ENCODE measurements around the gene AK4.
A peak's percentile ranks its signal among the peaks of the same experiment; 100 is the strongest.

The AK4 gene

DNA sequence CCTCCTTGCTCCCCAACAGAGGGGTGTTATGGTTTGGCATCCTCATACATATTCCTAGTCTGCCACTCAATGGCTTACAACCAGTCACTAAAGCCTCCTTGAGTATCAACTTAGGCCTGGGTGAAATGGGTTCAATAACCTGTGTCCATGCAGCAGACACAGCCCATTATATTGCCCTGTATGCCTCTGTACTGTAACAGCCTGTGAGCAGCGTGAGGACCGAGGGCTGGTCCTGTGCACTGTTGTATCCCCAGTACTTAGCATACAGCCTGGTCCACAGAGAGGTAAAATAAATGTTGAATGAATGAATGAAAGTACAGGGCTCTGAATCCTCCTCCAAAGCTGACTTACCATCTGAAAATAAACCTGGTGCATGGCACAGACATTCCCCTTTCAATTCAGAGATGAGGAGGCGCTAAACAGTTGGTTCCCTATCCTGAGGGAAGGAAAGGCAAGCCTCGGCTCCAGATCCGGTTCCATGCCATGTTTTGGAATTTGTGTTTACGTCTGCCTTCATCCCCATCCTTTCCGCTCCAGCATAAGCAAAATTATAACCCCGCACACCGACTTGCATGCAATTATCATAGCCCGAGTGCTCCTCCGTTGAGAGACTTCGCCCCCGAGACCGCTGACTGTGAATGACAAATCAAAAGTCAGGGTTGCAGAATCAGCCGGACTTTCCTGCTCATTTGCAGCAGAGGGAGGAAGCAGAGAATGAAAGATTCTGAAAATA is 116.4 kb downstream of the AK4 start:
- TF ChIP-seq EZH2phosphoT487 (conservative IDR thresholded peaks at IDR 0.05; ENCODE audit: low read length), result no peak
- TF ChIP-seq, protein P1, sequence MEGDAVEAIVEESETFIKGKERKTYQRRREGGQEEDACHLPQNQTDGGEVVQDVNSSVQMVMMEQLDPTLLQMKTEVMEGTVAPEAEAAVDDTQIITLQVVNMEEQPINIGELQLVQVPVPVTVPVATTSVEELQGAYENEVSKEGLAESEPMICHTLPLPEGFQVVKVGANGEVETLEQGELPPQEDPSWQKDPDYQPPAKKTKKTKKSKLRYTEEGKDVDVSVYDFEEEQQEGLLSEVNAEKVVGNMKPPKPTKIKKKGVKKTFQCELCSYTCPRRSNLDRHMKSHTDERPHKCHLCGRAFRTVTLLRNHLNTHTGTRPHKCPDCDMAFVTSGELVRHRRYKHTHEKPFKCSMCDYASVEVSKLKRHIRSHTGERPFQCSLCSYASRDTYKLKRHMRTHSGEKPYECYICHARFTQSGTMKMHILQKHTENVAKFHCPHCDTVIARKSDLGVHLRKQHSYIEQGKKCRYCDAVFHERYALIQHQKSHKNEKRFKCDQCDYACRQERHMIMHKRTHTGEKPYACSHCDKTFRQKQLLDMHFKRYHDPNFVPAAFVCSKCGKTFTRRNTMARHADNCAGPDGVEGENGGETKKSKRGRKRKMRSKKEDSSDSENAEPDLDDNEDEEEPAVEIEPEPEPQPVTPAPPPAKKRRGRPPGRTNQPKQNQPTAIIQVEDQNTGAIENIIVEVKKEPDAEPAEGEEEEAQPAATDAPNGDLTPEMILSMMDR (IDR thresholded peaks at IDR 0.05; ENCODE audit: insufficient read depth, low read length, poor library complexity, severe bottlenecking), result no peak
- no peak overlapping the region for H2AFZ ChIP-seq (ENCODE audit: low read depth, low read length, severe bottlenecking)

DNA sequence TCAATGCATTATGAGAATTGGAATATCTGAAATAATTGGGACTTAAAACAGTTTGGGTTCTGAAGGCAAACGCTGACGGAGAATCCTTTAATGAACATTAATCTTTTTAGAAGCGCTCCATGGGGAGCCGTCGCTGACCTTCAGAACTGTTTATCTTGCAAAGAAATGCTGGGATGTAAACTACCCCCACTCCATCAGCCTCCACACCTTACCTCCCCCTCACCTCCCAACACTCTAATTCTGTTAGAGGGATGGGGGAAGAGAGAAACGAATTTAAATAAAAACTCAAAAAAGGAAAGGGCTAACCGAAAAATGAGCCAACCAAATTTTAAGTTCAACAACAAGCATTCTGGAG is 117.3 kb downstream of the AK4 start:
- H3K27ac ChIP-seq (ENCODE audit: low read depth, low read length), result no peak overlapping the region

More for the DNA sequence above, 116.4 kb downstream of the AK4 start:
- Histone ChIP-seq H3K4me3 (ENCODE audit: insufficient read depth, low read length, poor library complexity, severe bottlenecking) (no peak overlapping the region), H3K4me2 (ENCODE audit: low read depth, low read length, poor library complexity, severe bottlenecking) (no peak overlapping the region), H4K20me1 (ENCODE audit: low read depth, low read length) (no peaks in the 10 kb centered on the region), H3K9me2 (replicated peaks; ENCODE audit: insufficient read depth, low read length) (no peaks in the 10 kb centered on the region), H3K27me3 (ENCODE audit: low read length) (no peaks in the 10 kb centered on the region), H3K27ac (ENCODE audit: low read depth, low read length) (no peak overlapping the region), H3K9ac (ENCODE audit: low read length) (no peak overlapping the region), H3F3A (ENCODE audit: insufficient read depth) (no peaks in the 10 kb centered on the region), H3K36me3 (ENCODE audit: low read length) (no peaks in the 10 kb centered on the region), H3K79me2 (ENCODE audit: insufficient read depth, low read length) (no peaks in the 10 kb centered on the region), H3K9me3 (ENCODE audit: insufficient read depth, low read length) (no peaks in the 10 kb centered on the region)

DNA sequence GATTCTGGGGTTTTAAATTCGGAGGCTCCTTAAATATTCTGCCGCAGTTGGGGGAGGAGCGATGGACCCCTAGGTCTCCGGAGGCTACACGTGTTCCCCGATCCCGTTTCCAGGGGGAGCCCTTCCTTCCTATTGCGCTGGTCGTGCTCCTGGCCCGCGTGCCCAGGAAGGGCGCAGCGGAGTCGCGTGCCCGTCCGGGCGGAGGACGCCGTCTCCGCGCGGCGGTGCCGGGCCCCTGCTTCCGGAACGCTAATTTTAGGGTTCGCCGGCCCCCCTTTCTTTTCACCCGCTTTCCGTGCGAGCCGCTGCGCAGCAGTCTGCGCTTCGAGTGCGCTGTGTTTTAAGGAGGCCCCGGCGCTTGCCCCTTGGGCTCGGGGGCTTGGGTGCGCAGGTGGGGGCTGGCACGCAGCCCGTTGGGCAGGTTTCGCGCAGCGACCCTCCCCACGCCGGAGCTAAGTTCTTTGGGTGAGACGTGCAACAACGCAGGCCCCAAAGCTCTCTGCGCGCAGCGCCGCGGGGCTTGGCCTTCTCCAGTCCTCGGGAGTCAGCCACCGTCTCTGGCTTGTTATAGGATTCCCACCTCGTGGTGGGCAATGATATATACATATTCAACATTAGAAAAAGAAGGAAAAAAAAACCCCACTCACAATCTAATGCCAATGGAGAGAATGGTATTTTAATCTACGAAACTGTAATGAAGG is 117.8 kb downstream of the AK4 start:
- no peaks in the 10 kb centered on the region for H3K27me3 ChIP-seq (ENCODE audit: low read length)
- no peak for TF ChIP-seq EZH2phosphoT487 (conservative IDR thresholded peaks at IDR 0.05; ENCODE audit: low read length)
- TF ChIP-seq, protein P1 (IDR thresholded peaks at IDR 0.05; ENCODE audit: insufficient read depth, low read length, poor library complexity, severe bottlenecking), result no peak
- no peak overlapping the region for H3K27ac ChIP-seq (ENCODE audit: low read depth, low read length)
- no peak overlapping the region for H3K4me3 ChIP-seq (ENCODE audit: insufficient read depth, low read length, poor library complexity, severe bottlenecking)
- H4K20me1 ChIP-seq (ENCODE audit: low read depth, low read length), result no peaks in the 10 kb centered on the region
- no peaks in the 10 kb centered on the region for H3K9me3 ChIP-seq (ENCODE audit: insufficient read depth, low read length)
- H3K9me2 ChIP-seq (replicated peaks; ENCODE audit: insufficient read depth, low read length), result no peaks in the 10 kb centered on the region
- H3F3A ChIP-seq (ENCODE audit: insufficient read depth), result no peaks in the 10 kb centered on the region
- H2AFZ ChIP-seq (ENCODE audit: low read depth, low read length, severe bottlenecking), result no peak overlapping the region
- no peaks in the 10 kb centered on the region for H3K79me2 ChIP-seq (ENCODE audit: insufficient read depth, low read length)
- no peaks in the 10 kb centered on the region for H3K36me3 ChIP-seq (ENCODE audit: low read length)
- H3K4me2 ChIP-seq (ENCODE audit: low read depth, low read length, poor library complexity, severe bottlenecking), result peak overlapping the region; percentile 25
- H3K9ac ChIP-seq (ENCODE audit: low read length), result no peak overlapping the region

More for the DNA sequence above, 117.3 kb downstream of the AK4 start:
- H3K79me2 ChIP-seq (ENCODE audit: insufficient read depth, low read length), result no peaks in the 10 kb centered on the region
- no peaks in the 10 kb centered on the region for H3F3A ChIP-seq (ENCODE audit: insufficient read depth)
- H3K9me2 ChIP-seq (replicated peaks; ENCODE audit: insufficient read depth, low read length), result no peaks in the 10 kb centered on the region
- peak overlapping the region; percentile 25 for H3K4me2 ChIP-seq (ENCODE audit: low read depth, low read length, poor library complexity, severe bottlenecking)
- no peak overlapping the region for H3K9ac ChIP-seq (ENCODE audit: low read length)
- H3K9me3 ChIP-seq (ENCODE audit: insufficient read depth, low read length), result no peaks in the 10 kb centered on the region
- no peaks in the 10 kb centered on the region for H3K36me3 ChIP-seq (ENCODE audit: low read length)
- no peaks in the 10 kb centered on the region for H3K27me3 ChIP-seq (ENCODE audit: low read length)
- no peak overlapping the region for H2AFZ ChIP-seq (ENCODE audit: low read depth, low read length, severe bottlenecking)
- TF ChIP-seq, protein P1 (IDR thresholded peaks at IDR 0.05; ENCODE audit: insufficient read depth, low read length, poor library complexity, severe bottlenecking), result no peak
- TF ChIP-seq EZH2phosphoT487 (conservative IDR thresholded peaks at IDR 0.05; ENCODE audit: low read length), result no peak
- H4K20me1 ChIP-seq (ENCODE audit: low read depth, low read length), result no peaks in the 10 kb centered on the region
- H3K4me3 ChIP-seq (ENCODE audit: insufficient read depth, low read length, poor library complexity, severe bottlenecking), result no peak overlapping the region

All from SU-DHL-6 (cell line).